Umbilical cord (tissue), 2 donors: Measurements from ENCODE around the gene FIBCD1. TPM values are rescaled to one million over a fixed set of nuclear protein-coding genes. Genes with fewer than 3 reads are reported as not detected.
"Not testable (repeated sequence)": the region's sequence is repeated elsewhere in the genome, so short reads cannot be mapped to it uniquely, and the experiment has no call there.

Experiments
- DNase-seq: peaks from one replicate; pipeline ENCODE4 v3.0.0-alpha.2; 2015; ENCODE audit warnings: low spot score
- total RNA-seq: library from RNA; depleted of rRNA; stranded (reverse); fragments of >200 nt; gene quantifications from one replicate; pipeline ENCODE4 v1.2.3, GENCODE V29; 2014; ENCODE audit warnings: low replicate concordance; ENCODE audit not compliant: insufficient read depth

The FIBCD1 gene
- total RNA-seq, 1 donor from 2014 or later: 1.9 TPM

DNA sequence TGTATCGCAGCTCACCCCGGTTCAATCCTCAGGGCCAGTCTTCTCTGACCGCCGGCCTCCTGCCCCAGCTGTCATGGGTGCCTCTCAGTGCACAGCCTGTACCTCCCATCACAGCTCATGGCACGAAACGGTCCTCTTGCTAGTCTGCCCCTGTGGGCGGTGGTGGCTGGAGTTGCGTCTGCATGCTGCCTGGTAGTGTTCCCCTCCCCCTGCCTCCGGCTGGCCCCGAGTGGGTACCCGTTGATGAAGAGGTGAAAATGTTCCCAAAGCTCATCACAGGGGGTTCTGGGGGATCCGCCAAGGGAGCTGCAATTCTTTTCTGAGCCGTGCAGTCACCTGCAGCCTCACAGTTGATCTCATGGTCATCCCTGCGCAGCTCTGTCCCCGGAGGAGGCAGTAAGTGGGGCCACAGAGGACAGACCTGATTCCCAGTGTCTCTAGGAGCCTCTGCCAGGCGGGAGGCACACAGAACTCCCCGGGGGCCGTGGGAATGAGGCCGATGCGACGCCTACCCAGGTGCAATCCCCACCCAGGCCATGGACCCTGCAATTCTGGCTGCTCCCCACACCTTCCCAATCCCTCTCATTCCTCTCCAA, 34.7 kb upstream of the FIBCD1 start:
- no peak for DNase-seq

DNA sequence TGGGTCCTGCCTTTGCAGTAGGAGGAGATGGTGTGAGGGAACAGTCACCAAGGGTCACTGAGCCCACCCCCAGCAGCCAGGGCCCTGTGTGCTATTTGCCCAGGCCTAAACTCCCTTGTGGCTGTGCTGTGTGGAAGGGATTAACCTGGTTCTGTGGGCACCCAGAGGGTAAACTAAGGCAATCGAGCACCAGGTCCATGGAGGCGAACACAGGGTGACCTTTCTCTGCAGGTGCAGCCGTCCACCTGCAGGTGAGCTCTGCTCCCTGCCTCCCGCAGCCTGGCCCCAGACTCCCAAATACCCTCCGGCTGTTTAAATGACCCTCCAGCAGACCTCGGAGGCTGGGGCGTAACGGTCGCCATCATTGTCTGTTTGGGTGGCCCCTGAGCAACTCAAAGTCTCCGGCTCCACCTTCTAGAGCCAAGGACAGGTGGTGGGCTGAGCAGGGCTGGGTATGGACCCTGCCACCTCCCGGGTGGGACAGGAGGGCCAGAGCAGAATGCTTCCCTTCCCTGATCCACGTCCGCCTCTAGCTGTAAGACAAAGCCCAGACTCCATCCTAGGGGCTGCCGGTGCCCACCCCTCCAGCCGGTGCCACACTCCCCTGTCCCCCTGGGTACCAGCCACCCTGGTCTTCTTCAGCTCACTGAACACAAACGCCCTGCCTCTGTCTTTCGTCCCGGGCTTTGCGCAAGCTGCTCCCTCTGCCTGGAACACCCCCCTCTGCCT, 34.1 kb upstream of the FIBCD1 start:
- DNase-seq: no peak

GRCh38 chr9:130972277-130972956, 33.4 kb upstream of the FIBCD1 start:
- DNase-seq: no peak

GRCh38 chr9:130971294-130971849, 32.3 kb upstream of the FIBCD1 start:
- DNase-seq: no peak

- DNase-seq: no peak
Measured at GRCh38 chr9:130970855-130971254, 31.8 kb upstream of the FIBCD1 start.

- no peak for DNase-seq
Measured at GRCh38 chr9:130970052-130970451, 31.0 kb upstream of the FIBCD1 start.

- DNase-seq: no peak
Measured at GRCh38 chr9:130965680-130966079, 26.6 kb upstream of the FIBCD1 start.

GRCh38 chr9:130963916-130964315, 24.9 kb upstream of the FIBCD1 start:
- DNase-seq: no peak

DNA sequence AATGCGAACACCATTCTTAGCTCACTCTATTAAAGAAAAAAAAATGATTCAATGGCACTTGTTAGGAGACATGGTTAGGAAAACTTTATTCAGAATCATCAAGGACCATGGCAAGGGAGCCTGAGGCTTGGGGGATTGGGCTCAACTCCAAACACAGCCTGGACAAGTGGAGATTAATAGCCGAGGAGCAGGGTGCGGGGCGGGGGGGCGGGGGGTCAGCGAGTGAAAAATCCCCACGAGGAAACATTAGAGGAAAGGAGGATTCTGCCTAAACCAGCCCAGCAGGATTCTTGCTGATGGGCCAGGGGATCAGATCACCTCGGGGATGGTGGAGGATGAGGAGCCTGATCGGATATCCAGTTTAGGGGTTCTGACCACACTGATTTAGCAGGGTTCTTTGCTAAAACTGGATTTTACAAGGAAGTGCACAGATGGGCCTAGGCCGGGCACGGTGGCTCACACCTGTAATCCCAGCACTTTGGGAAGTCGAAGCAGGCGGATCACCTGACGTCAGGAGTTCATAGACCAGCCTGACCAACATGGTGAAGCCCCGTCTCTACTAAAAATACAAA, 24.4 kb upstream of the FIBCD1 start:
- DNase-seq: no peak

GRCh38 chr9:130962418-130963316, 23.6 kb upstream of the FIBCD1 start:
- peak; percentile 44 for DNase-seq

DNA sequence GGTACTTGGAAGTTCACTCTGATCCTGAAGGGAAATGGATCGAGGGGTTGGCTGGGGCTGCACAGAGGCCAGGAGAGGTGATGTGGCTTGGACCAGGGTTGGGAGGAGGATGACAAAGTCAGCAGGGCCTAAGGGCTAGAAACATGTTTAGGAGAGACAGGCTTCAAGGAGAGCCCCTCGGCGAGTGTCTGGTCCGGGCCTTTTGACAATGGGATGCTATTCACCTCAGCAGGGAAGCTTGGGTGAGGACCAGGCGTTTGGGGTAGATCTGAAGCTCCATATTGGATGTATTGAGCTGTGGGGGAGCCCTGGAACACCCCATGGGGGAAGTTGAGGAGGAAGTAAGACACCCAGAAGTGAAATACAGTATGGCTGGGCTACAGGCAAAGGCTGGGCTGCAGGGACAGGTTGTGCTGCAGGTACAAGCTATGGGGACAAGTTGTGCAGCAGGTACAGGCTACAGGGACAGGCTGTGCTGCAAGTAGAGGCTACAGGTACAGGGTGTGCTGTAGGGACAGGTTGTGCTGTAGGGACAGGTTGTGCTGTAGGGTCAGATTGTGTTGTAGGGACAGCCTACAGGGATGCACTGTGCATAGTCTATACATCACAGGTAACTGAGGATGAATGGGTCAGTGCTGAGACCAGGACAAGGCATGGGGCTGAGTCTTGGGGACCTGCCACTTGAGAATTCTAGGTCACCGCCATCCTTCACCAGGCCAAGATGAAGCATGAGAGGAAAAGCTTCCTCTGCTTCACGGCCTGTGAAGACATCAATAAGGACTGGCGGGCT, 22.7 kb upstream of the FIBCD1 start:
- no peak for DNase-seq

DNA sequence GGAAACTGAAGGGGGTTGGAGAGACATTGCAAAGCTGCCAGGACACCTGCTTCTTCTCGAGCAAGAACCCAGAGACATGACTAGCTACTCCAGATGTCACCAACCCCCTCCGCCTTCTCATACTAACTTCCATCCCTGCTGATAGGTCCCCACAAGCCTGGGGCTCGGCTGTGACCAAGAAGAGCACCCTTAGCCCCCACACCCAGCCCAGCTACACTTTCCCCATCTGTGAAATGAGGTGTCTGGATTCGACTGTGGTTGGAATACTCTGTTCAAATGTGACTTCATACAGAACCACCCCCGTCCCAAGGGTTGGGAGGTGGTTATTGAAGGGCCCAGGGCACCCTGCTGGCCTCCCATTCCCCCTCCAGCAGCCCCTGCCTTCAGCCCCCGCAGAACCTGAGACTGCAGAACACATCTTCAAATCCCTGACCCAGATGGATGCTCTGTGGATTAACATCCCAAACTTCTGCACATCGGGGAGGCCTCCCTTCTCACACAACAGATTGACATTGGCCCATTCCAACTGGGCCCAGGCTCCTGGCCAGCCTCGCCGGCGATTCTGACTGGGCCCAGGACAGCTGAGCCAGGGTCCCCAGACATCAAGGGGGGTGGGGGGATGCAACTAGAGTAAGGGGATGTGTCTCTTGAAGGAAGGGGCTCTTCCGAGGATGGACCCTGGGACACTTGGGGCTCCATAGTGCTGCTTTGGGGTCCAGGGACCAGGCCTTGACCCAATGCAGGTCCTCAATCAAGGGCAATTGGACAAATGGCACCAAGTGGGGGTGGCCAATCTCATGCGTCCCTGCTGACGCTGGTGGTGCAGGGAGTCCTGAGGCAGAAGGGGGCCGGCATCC, 21.7 kb upstream of the FIBCD1 start:
- no peak for DNase-seq

DNA sequence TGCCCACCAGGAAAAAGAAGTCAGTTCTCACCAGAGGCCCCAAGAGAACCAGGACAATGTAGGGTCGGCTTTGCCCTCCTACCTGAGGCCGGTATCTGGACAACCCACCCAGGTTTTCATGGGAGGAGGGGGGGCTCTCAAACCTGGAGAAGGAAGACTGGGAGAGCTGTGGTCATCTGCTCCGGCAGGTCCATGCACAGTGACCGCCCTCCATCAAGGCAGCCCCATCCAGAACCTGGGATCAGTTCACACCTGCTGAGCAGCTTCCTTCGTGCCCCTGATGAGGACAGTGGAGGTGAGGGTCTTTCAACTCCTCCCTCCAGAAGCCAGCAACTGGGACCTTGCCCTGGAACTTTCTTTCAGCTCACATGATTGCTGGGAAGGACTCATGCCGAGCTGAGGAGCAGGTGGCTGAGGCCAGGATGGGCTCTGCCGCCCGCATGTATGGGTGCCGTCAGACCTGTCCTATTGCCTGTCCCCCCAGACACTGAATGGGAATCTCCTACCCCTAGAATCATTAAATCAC, 20.8 kb upstream of the FIBCD1 start:
- DNase-seq: no peak

DNA sequence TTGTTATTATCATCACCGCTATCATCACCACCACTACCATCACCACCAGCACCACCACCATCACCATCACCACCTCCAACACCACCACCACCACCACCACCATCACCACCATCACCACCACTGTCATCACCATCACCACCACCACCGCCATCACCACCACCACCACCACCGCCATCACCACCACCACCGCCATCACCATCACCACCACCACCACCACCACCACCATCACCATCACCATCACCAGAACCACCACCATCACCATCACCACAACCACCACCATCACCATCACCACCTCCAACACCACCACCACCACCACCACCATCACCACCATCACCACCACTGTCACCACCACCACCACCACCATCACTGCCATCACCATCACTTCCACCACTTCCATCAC, 19.5 kb upstream of the FIBCD1 start:
- not testable (repeated sequence) for DNase-seq

DNA sequence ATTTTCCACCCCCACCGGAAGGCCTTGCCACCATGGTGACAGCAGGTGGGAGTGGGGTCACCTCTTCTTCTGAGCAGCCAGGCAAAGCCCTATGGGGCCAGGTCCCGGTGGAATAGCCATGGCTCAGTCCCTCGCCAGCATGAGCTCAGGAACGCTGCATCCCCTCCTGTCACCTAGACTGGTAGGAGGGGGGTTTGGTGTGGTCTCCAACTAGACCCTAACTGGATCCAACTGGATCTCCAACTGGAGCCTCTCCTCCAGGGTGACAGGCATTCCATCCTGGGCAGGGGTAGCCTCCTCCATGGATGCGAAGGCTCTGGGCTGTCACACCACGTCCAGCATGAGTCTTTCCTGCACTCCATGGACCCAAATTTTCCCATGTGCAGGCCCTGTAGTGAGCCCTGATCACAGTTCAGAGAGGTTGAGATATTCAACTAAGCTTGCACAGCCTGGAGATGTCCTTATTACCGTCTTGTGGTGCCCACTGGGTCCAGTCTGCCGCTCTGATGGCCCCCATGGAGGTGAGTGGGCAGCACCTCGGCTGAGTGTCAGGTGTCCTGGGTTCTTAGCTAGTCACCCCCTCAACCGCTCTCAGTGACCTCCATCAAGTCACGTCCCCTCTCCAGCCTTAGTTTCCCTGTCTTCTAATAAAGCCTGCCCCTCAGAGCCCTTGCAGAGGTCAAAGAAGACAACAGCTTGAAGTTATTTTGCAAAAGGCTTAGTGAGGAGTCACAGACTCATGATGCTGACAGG, 18.6 kb upstream of the FIBCD1 start:
- no peak for DNase-seq

DNA sequence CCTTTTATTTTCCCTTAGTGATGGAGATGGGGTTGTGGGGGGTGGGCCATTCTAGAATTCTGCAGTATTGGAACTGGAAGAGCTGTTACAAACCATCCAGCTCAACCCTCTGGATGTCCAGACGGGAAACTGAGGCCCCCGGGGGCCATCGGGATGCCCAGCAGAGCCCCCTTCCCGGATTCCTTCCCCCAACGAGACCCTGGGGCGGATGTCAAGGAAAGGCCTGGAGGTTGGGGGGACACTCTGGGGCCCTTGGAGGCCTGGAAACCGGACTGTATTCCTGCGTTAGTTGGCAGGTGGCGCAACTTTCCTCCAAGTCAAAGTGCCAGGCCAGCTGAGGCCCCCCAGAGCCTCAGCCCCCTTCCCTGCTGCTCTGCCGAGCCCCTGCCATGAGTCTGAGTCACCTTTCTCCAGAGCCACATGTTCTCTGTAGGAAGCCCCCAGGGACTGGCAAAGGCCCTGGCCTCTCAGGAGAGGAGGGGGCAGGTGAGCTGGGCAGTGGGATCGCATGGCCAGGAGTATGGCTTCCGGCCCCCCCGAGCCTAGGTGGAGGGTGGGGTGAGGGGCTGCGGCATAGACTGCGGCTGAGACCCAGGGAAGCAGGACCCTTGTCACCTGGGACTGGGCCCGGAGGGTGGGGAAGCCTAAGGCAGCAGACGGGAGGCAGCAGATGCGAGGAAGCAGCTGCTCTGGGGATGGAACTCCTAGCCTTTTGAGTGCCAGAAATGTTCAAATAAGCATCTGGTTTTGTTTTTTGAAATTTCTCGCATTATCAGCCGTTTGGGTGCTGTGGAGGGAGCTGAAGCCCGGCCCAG, 17.8 kb upstream of the FIBCD1 start:
- DNase-seq: no peak

DNA sequence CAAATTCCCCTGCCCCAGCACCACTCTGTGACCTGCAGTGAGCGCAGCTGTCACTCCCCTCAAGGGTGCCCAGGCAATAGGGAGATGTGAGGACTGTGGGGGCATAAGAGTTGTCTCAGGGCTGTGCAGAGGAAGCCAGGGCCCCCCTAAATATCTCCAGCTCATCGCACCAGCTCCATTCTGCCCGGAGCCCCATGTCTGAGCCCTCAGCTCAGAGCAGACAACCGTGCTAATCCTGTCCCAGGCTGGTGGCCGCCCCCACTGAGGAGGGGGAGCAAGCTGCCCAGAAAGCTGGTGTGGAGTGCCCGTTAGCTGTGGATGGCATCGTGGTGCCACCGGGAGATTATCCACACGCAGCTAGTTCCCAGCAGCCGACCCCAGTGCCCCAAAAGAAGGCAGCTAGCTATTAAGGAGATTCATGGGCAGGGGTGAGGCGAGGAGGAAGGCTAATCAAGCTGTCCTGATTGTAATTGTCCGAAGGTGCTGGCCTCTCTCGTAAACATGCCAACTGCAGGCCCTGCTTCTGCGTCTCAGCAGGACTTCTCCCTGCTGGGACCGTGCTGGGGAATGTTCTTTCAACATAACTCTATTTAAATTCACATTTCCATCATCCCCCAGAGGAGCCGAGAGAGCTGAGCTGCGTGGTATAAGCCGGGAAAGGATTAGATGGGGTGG, 17.0 kb upstream of the FIBCD1 start:
- DNase-seq: no peak
